WTC11 (cell line): Measurements from ENCODE around the gene RGS2.

Experiments
- CREB1 ChIP-seq: sonication (generic); formaldehyde crosslinking; IDR thresholded peaks from 2 replicates; pipeline ENCODE4 v1.8.0; 2023; ENCODE audit warnings: mild to moderate bottlenecking, missing genetic modification reagents
- CREM ChIP-seq: sonication (generic); formaldehyde crosslinking; IDR thresholded peaks from 2 replicates; pipeline ENCODE4 v1.8.1; 2022; ENCODE audit warnings: mild to moderate bottlenecking, missing genetic modification reagents, moderate library complexity
- CTCF ChIP-seq: fragments of 200-600 bp; IDR thresholded peaks from 2 replicates; pipeline ENCODE4 v1.8.0; 2022; ENCODE audit warnings: antibody characterized with exemption
- E2F4 ChIP-seq: sonication (generic); formaldehyde crosslinking; IDR thresholded peaks from 2 replicates; pipeline ENCODE4 v1.8.1; 2022; ENCODE audit warnings: low read depth, mild to moderate bottlenecking, moderate library complexity, missing genetic modification reagents, borderline replicate concordance
- MAX ChIP-seq: sonication (generic); formaldehyde crosslinking; IDR thresholded peaks from 2 replicates; pipeline ENCODE4 v1.8.0; 2022; ENCODE audit warnings: mild to moderate bottlenecking, missing genetic modification reagents
- MLX ChIP-seq: sonication (generic); formaldehyde crosslinking; IDR thresholded peaks from 2 replicates; pipeline ENCODE4 v1.8.1; 2023; ENCODE audit warnings: mild to moderate bottlenecking, missing genetic modification reagents, moderate library complexity
- NFATC4 ChIP-seq: fragments of 250-450 bp; sonication (Bioruptor Pico); IDR thresholded peaks from 2 replicates; pipeline ENCODE4 v1.9.0; 2021; ENCODE audit warnings: mild to moderate bottlenecking
- NFYB ChIP-seq: sonication (generic); formaldehyde crosslinking; conservative IDR thresholded peaks from 2 replicates; pipeline ENCODE4 v1.8.0; 2022; ENCODE audit warnings: low read depth, missing genetic modification reagents
- NR3C1 ChIP-seq: sonication (generic); formaldehyde crosslinking; conservative IDR thresholded peaks from 2 replicates; pipeline ENCODE4 v1.8.1; 2023; ENCODE audit warnings: low read depth, mild to moderate bottlenecking, missing genetic modification reagents
- ZNF121 ChIP-seq: sonication (generic); formaldehyde crosslinking; IDR thresholded peaks from 2 replicates; pipeline ENCODE4 v1.8.0; 2023; ENCODE audit warnings: missing genetic modification reagents
- ZNF263 ChIP-seq: sonication (generic); formaldehyde crosslinking; IDR thresholded peaks from 2 replicates; pipeline ENCODE4 v1.8.1; 2022; ENCODE audit warnings: low read depth, mild to moderate bottlenecking, moderate library complexity, missing genetic modification reagents

- TF ChIP-seq CTCF (no peak), MLX (CRISPR knock-in tag) (no peak), CREM (CRISPR knock-in tag) (no peak), E2F4 (no peak), NFATC4 (CRISPR knock-in tag) (no peak), CREB1 (CRISPR knock-in tag) (no peak), ZNF121 (CRISPR knock-in tag) (no peak), NFYB (CRISPR knock-in tag) (no peak), ZNF263 (CRISPR knock-in tag) (no peak), MAX (no peak), NR3C1 (CRISPR knock-in tag) (no peak)
These were observed 44.2 kb upstream of the RGS2 start for GRCh38 chr1:192764675-192765074.
